MG63 (cell line): Measurements from ENCODE around the gene UGT1A4. TPM values are rescaled to one million over a fixed set of nuclear protein-coding genes. Genes with fewer than 3 reads are reported as not detected.

Source experiments
- DNase-seq: peaks from one replicate; pipeline ENCODE4 v3.0.0-alpha.2; 2020
- H3K27me3 ChIP-seq: fragments of 250-450 bp; sonication (Bioruptor Pico); 2 replicates; pipeline ENCODE4 v1.5.1; 2020; ENCODE audit warnings: mild to moderate bottlenecking, moderate library complexity
- H3K36me3 ChIP-seq: fragments of 250-450 bp; sonication (Bioruptor Pico); 2 replicates; pipeline ENCODE4 v1.5.1; 2020; ENCODE audit warnings: mild to moderate bottlenecking, moderate library complexity
- H3K4me3 ChIP-seq: fragments of 250-450 bp; sonication (Bioruptor Pico); 2 replicates; pipeline ENCODE4 v1.5.1; 2020; ENCODE audit warnings: mild to moderate bottlenecking, moderate library complexity
- H3K9me3 ChIP-seq: fragments of 250-450 bp; sonication (Bioruptor Pico); 2 replicates; pipeline ENCODE4 v1.5.1; 2020; ENCODE audit warnings: mild to moderate bottlenecking, moderate library complexity
- total RNA-seq: library from RNA; depleted of rRNA; stranded (reverse); fragments of >200 nt; shearing (Covaris generic); gene quantifications from 2 replicates; pipeline ENCODE4 v1.2.3, GENCODE V29; 2014; ENCODE audit warnings: low replicate concordance; rRNA removed

UGT1A4 gene
- total RNA-seq: not detected in 2 replicates

GRCh38 chr2:233718552-233718951 lies at the start of gene UGT1A4:
UGT1A4 (plus strand) TSS chr2:233718736; CDS start chr2:233718821, 85 bp downstream.
- no peak within 1 kb of the TSS for H3K4me3 ChIP-seq
- no peaks in the 10 kb centered on the region for H3K9me3 ChIP-seq
- H3K36me3 ChIP-seq: no peaks in the 10 kb centered on the region
- H3K27me3 ChIP-seq: no peaks in the 10 kb centered on the region
- no peak for DNase-seq

- no peak for DNase-seq
- H3K9me3 ChIP-seq: no peaks in the 10 kb centered on the region
- no peaks in the 10 kb centered on the region; the same call in 1 of the 2 replicates for H3K27me3 ChIP-seq
- no peak within 1 kb of the TSS for H3K4me3 ChIP-seq
- no peaks in the 10 kb centered on the region for H3K36me3 ChIP-seq
Observed at GRCh38 chr2:233671290-233672161, 47.0 kb upstream of the UGT1A4 start, which contains the start of gene UGT1A9. UGT1A9 (plus strand) TSS chr2:233671898; CDS start chr2:233671935, 37 bp downstream.

- no peaks in the 10 kb centered on the region for H3K36me3 ChIP-seq
- no peaks in the 10 kb centered on the region for H3K9me3 ChIP-seq
- DNase-seq: no peak
- H3K4me3 ChIP-seq: no peak overlapping the region
- H3K27me3 ChIP-seq: no peaks in the 10 kb centered on the region; the same call in 1 of the 2 replicates
Observed at GRCh38 chr2:233672886-233673285, 45.6 kb upstream of the UGT1A4 start.

GRCh38 chr2:233673896-233674295 lies 44.6 kb upstream of the UGT1A4 start:
- no peak overlapping the region for H3K4me3 ChIP-seq

GRCh38 chr2:233674314-233674713 lies 44.2 kb upstream of the UGT1A4 start:
- Histone ChIP-seq H3K9me3 (no peaks in the 10 kb centered on the region), H3K27me3 (no peaks in the 10 kb centered on the region), H3K36me3 (no peaks in the 10 kb centered on the region), H3K4me3 (no peak overlapping the region)
- no peak for DNase-seq

More at GRCh38 chr2:233673896-233674295, 44.6 kb upstream of the UGT1A4 start:
- H3K9me3 ChIP-seq: no peaks in the 10 kb centered on the region
- no peaks in the 10 kb centered on the region; the same call in 1 of the 2 replicates for H3K27me3 ChIP-seq
- no peaks in the 10 kb centered on the region for H3K36me3 ChIP-seq
- DNase-seq: no peak

GRCh38 chr2:233674995-233675394 lies 43.5 kb upstream of the UGT1A4 start:
- Histone ChIP-seq H3K9me3 (no peaks in the 10 kb centered on the region), H3K4me3 (no peak overlapping the region)
- no peak for DNase-seq

GRCh38 chr2:233676046-233676445 lies 42.5 kb upstream of the UGT1A4 start:
- Histone ChIP-seq H3K4me3 (no peak overlapping the region), H3K36me3 (no peaks in the 10 kb centered on the region), H3K9me3 (no peaks in the 10 kb centered on the region), H3K27me3 (no peaks in the 10 kb centered on the region)
- peak; percentile 19 for DNase-seq

More at GRCh38 chr2:233674995-233675394, 43.5 kb upstream of the UGT1A4 start:
- Histone ChIP-seq H3K27me3 (no peaks in the 10 kb centered on the region), H3K36me3 (no peaks in the 10 kb centered on the region)

GRCh38 chr2:233679196-233679595 lies 39.3 kb upstream of the UGT1A4 start:
- no peak overlapping the region for H3K4me3 ChIP-seq
- no peaks in the 10 kb centered on the region for H3K9me3 ChIP-seq
- no peaks in the 10 kb centered on the region for H3K36me3 ChIP-seq
- DNase-seq: no peak
- H3K27me3 ChIP-seq: no peaks in the 10 kb centered on the region

GRCh38 chr2:233680361-233681045 lies 38.0 kb upstream of the UGT1A4 start:
- H3K36me3 ChIP-seq: no peaks in the 10 kb centered on the region
- H3K4me3 ChIP-seq: no peak overlapping the region
- DNase-seq: no peak
- no peaks in the 10 kb centered on the region for H3K27me3 ChIP-seq
- H3K9me3 ChIP-seq: no peaks in the 10 kb centered on the region

- DNase-seq: no peak
- no peaks in the 10 kb centered on the region for H3K9me3 ChIP-seq
- H3K27me3 ChIP-seq: no peaks in the 10 kb centered on the region
- no peak within 1 kb of the TSS for H3K4me3 ChIP-seq
- no peaks in the 10 kb centered on the region for H3K36me3 ChIP-seq
Observed at GRCh38 chr2:233681521-233682099, 36.9 kb upstream of the UGT1A4 start, which contains the start of gene UGT1A7. UGT1A7 (plus strand) TSS chr2:233681901; CDS start chr2:233681938, 37 bp downstream.

- Histone ChIP-seq H3K9me3 (0 out of 2 replicates have a peak, but pooled peaks cover 2% of the 10 kb centered on the region), H3K27me3 (no peaks in the 10 kb centered on the region; the same call in 1 of the 2 replicates), H3K4me3 (no peak overlapping the region), H3K36me3 (no peaks in the 10 kb centered on the region)
- no peak for DNase-seq
Observed at GRCh38 chr2:233684640-233685039, 33.9 kb upstream of the UGT1A4 start.

GRCh38 chr2:233686928-233687327 lies 31.6 kb upstream of the UGT1A4 start:
- Histone ChIP-seq H3K9me3 (0 out of 2 replicates have a peak, but pooled peaks cover 2% of the 10 kb centered on the region), H3K27me3 (no peaks in the 10 kb centered on the region; the same call in 1 of the 2 replicates), H3K4me3 (no peak overlapping the region), H3K36me3 (no peaks in the 10 kb centered on the region)
- no peak for DNase-seq

- no peak for DNase-seq
- Histone ChIP-seq H3K36me3 (no peaks in the 10 kb centered on the region), H3K27me3 (no peaks in the 10 kb centered on the region; the same call in 1 of the 2 replicates), H3K9me3 (0 out of 2 replicates have a peak, but pooled peaks cover 2% of the 10 kb centered on the region), H3K4me3 (no peak overlapping the region)
Observed at GRCh38 chr2:233688341-233688740, 30.2 kb upstream of the UGT1A4 start.

GRCh38 chr2:233689031-233689430 lies 29.5 kb upstream of the UGT1A4 start:
- Histone ChIP-seq H3K4me3 (no peak overlapping the region), H3K36me3 (no peaks in the 10 kb centered on the region), H3K9me3 (0 out of 2 replicates have a peak, but pooled peaks cover 2% of the 10 kb centered on the region), H3K27me3 (no peaks in the 10 kb centered on the region; the same call in 1 of the 2 replicates)
- DNase-seq: no peak

GRCh38 chr2:233689501-233689900 lies 29.0 kb upstream of the UGT1A4 start:
- Histone ChIP-seq H3K4me3 (no peak overlapping the region), H3K9me3 (0 out of 2 replicates have a peak, but pooled peaks cover 2% of the 10 kb centered on the region), H3K27me3 (no peaks in the 10 kb centered on the region; the same call in 1 of the 2 replicates), H3K36me3 (no peaks in the 10 kb centered on the region)
- no peak for DNase-seq

- DNase-seq: no peak
- Histone ChIP-seq H3K27me3 (no peaks in the 10 kb centered on the region; the same call in 1 of the 2 replicates), H3K9me3 (0 out of 2 replicates have a peak, but pooled peaks cover 2% of the 10 kb centered on the region), H3K4me3 (no peak overlapping the region), H3K36me3 (no peaks in the 10 kb centered on the region)
Observed at GRCh38 chr2:233690444-233690843, 28.1 kb upstream of the UGT1A4 start.
